Measurements from ENCODE around the gene PPIL6.

DNA sequence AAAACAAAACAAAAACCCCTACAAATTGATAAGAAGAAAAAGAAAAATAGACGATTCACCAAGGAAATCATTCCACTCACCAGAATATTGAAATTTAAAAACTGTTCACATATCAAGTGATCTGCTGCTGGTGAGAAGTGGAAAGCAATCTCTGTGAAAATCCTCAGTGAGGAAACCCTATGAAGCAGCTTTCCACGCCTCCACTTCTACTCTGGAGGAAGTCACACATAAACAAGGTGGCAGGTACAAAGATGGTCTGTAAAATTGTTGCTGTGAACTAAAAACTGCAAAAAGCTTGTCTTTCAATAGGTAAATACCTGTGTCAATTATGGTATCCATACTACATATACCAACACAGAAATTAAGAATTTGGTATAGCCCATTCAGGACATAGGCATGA, 76.7 kb downstream of the PPIL6 start:
- TF ChIP-seq, protein P1, sequence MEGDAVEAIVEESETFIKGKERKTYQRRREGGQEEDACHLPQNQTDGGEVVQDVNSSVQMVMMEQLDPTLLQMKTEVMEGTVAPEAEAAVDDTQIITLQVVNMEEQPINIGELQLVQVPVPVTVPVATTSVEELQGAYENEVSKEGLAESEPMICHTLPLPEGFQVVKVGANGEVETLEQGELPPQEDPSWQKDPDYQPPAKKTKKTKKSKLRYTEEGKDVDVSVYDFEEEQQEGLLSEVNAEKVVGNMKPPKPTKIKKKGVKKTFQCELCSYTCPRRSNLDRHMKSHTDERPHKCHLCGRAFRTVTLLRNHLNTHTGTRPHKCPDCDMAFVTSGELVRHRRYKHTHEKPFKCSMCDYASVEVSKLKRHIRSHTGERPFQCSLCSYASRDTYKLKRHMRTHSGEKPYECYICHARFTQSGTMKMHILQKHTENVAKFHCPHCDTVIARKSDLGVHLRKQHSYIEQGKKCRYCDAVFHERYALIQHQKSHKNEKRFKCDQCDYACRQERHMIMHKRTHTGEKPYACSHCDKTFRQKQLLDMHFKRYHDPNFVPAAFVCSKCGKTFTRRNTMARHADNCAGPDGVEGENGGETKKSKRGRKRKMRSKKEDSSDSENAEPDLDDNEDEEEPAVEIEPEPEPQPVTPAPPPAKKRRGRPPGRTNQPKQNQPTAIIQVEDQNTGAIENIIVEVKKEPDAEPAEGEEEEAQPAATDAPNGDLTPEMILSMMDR (IDR thresholded peaks at IDR 0.05), result no peak
- TF ChIP-seq POLR2A (IDR thresholded peaks at IDR 0.05), result no peak
- TF ChIP-seq POLR2AphosphoS5 (IDR thresholded peaks at IDR 0.05), result no peak
